GM21528 (cell line): ENCODE data around the gene RHOT1.
"Not testable (repeated sequence)": the region's sequence is repeated elsewhere in the genome, so short reads cannot be mapped to it uniquely, and the experiment has no call there.

Experiments used
- ATAC-seq: cut with Tn5 transposase; IDR thresholded peaks from one replicate; pipeline ENCODE4 v1.9.1; 2021; ENCODE audit warnings: mild to moderate bottlenecking, moderate library complexity; ENCODE audit not compliant: unreplicated experiment, low FRiP score

RHOT1 gene

DNA sequence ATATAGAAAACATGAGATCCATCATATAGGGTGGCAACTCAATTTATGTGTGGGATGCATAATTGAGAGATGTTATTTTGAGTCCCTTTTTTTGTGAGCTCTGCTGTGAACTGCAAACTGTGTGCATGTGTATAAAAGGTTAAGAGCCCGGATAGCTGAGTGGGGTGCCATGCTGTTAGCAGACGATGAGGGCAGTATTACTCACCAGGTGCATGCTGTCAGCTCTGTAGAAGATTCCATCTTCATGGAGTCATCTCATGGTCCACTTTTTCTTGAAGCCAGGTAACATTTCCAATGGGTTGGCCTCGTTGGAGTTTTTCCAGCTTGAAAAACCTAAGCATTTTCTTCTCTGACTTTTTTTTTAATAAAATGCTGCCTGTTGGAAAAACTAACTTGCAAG, 80.3 kb downstream of the RHOT1 start:
- no peak for ATAC-seq

DNA sequence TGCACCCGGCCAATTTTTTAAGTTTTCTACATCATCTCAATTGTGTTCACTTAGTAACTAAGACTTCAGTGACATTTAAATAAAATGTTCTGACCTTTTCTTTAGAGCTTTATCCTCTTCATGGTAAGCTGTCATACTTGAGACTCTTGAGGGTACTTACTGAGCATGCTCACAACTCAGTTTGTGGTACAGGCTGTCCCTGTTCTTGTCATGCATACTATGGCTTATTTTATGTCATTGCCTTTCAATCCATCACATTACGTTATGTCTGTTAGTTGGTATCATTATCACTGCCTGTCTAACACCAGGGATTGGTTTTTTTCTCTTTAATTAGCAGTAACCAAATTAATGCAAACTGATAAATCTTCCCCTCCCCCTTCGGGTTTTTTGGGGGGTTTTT, 81.4 kb downstream of the RHOT1 start:
- ATAC-seq, result no peak

DNA sequence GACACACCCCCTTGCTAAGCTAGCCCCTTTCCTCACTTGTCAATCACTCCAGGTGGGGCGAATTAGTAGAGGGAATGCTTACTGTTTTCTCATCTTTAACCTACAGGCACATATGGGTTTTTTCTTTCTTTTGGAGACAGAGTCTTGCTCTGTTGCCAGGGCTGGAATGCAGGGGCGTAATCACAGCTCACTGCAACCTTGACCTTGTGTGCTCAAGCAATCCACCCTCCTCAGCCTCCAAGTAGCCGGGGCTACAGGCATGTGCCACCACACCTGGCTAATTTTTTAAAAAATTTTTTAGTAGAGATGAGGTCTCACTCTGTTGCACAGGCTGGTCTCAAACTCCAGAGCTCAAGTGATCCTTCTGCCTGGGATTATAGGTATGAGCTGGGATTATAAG, 84.6 kb downstream of the RHOT1 start:
- ATAC-seq, result no peak

DNA sequence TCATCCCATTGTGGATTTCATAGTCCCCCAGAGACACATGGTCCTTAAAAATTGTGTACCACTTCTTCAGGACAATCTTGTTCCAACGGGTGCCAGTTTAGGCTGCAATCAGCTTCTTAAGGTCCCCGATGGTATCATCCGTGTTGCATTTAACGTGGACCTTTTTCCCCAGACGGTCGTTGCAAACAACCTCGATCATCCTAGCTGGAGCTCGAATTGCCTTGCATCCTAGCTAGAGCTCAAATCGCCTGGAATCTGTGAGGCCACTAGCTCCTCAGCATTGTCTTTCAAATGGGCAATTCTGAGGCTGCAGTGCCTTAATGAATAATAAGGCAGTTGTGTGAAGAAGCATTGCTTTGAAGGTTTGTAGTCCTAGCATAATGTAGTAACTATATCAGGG, 85.6 kb downstream of the RHOT1 start:
- no peak for ATAC-seq

DNA sequence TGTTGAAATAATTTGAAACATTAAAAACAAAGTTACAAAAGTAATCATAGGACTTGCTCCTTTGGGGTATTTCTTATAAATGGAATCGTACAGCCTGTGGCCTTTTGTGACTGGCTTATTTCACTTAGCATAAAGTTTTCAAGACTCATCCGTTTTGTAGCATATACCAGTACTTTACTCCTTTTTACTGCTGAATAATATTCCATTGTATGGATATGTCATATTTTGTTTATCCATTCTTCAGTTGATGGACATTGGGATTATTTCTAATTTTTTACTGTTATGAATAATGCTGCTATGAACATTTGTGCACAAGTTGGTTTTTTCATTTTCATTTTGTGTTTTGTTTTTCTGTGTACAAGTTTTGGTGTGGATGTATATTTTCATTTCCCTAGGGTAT, 93.3 kb downstream of the RHOT1 start:
- ATAC-seq, result no peak

DNA sequence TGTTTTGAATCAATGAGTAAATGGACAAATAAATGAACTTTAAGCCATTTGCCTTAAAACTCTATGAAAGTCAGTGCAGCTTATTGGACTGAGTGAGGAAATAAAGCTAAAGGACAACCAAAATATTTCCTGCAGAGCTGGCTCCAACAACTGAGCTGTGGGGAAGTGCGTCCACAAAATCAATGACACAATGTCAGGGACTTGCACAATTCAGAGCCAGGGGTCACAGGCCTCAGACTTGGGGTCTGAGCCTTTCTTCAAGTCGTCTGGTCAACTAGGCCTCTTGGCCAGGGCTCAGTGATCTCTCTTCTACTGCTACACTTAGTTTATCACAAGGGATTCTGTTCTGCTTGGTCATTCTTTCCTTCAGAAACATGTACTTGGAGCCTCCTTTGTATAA, 97.2 kb downstream of the RHOT1 start:
- ATAC-seq, result no peak

DNA sequence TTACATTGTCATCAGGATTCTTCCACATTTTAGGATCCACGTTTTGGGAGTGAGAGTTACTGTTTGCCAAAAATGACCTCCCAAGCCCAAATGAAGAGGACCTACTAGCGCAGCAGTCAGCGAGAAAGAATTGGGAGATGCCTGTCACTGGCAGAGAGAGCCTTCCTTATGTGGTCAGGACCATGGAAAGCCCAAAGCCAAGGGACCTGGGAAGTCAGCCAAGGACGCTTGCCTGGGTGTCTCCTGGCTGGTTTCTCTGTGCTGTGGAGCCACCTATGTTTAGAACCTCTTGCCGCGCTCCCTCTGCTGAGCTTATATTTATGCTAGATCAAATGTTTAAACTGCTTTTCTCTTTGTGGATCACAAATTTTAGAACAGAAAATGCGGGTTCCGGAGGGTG, 98.4 kb downstream of the RHOT1 start:
- no peak for ATAC-seq

DNA sequence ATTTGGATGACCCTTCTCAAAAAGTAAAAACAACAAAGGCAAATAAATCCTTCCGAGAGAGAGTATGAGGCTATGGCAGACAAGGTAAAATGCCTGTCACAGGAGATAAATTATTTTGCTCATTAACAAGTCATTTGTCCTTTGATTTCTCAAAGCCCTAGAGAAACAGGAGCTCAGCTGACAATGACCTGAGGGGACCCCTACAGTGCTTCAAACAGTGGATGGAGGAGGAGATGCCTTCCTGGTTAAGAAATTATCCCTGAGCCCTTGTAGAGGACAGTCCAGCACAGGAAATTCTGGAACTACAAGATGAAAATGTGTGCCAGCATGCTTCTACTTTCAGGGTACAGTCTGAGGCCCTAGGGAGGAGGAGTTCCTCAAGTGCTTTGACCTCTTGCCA, 99.3 kb downstream of the RHOT1 start:
- ATAC-seq, result no peak

DNA sequence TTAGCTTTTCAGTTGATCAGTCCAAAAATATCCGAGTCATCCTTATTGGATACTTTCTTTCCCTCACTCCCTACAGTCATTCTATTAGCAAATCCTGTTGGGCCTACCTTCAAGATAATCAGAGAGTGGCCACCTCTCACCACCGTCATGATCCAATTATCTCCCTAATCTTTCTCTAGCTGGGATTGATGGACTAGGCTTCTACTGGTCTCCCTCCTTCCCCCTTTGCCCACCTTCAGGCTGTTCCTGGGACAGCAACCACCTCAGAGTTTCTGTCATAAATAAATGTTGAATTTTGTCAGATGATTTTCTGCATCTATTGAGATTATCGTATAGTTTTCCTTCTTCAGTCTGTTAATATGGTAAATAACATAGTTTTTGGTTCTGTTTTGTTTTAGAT, 107.2 kb downstream of the RHOT1 start:
- ATAC-seq, result no peak

DNA sequence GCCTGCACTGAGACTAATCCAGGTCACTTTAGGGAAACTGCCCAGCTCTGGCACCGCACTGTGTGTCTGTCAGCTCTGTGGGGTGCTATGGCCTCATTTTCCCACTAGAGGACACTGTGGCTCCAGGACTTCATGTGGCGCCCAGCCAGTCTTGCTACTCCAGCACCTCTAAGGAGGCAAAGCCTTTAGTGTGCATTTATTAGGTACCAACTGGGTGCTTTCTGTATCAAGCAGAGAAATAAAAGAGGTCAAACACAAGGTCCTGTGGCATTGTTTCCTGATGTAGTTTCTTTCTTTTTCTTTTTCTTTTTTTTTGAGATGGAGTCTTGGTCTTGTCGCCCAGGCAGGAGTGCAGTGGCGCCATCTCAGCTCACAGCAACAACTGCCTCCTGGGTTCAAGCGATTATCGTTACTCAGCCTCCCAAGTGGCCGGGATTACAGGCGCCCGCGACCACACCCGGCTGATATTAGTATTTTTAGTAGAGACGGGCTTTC, 110.9 kb downstream of the RHOT1 start:
- ATAC-seq, result peak; percentile 58

DNA sequence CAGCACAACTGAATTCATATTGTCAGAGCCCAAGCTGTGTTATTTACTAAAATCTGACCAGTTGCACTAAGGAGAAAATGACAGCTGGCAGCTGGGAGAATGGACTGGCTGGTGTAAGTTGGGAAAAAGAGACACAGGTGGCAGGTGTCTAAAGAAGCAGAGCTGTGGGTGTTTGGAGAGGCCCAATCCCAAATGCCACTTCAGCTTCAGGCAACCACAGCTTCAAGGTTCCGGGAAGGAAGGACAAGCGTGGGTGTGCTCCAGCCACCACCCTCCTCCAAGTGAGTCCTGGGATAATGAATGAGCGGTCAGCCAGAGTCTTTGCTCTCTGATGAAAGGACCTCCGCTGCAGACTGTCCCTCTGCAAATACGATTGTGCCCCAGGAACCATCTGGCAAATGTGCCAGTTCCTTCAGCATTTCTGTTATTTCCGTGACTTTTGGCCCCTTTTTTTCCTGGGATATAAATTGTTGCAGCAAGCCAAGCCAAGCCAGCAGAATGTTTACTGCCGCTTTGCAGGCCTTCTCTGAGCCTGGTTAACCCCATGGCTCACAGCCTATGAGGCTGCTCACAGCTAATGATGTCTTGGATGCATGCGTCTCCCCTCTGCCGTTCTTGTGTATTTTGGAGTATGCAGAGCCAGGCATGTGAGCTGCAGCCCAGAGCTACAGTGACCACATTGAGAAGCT, 113.9 kb downstream of the RHOT1 start:
- ATAC-seq, result no peak

DNA sequence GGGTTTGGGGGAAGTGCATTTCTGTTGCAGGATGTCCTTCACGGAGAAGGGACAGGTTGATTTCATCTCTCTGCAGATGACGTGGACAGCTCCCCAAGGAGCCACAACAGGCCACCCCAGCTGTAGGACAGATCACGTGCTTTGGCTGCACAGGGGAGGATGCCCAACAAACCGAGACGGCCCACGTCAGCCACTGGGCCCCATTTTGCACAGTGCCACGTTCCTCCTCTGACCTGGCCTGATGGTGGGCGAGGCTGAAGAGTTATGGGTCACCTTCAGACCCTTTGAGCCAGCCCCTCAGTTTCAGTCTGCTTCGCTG, 114.4 kb downstream of the RHOT1 start:
- ATAC-seq, result no peak

DNA sequence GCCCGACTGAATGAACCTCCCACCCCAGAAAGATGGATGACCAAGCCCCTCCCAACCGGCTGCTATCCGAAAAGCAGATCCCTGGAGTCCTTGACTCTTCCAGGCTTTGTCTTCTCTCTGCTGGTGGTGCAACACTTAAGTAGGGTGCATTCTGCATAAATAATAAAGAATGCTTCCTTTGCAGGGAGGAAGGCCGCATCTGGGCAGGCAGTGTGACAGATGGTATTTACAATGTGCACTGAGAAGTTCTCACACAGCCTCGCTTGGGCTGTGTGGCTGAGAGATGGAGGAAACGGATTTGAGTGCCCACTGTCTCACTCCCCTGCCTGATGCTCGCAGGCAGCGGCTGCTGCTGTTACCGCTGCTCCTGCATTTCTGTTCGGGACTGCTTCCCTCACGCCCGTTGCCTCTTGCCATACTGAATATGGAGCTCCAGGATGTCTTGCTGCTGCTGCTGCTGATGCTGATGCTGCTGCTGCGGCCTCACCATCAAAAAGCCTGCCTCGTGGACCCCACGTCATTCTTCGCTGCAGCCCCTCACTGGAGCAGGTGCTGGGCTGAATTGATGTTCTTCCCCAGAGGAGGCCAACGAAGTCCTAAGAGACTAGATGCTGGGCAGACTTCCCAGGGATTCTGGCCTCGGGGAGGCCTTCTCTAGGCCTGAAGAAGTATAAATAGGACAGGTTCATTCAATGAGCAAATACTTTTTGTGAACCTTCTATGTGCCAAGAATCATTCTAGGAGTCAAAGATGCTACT, 116.3 kb downstream of the RHOT1 start:
- no peak for ATAC-seq

DNA sequence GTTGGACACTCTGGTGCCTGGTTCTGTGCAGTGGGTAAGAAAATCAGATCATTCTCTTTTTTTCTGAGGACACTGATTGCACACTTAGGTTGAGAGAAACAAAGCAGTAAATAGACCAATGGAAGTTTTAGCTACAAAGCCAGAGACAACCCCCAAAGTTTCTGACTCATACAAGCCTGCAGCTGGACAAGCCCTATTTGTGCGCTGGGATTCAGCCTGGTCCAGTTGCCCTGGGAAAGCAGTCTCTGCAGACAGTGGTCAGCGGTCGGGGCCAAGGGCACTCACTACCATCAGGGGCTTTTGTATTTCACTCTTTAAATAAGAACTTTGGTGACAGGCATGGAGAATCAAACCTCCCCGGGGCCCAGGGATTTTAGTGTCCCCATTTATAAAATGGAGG, 117.3 kb downstream of the RHOT1 start:
- ATAC-seq, result no peak

DNA sequence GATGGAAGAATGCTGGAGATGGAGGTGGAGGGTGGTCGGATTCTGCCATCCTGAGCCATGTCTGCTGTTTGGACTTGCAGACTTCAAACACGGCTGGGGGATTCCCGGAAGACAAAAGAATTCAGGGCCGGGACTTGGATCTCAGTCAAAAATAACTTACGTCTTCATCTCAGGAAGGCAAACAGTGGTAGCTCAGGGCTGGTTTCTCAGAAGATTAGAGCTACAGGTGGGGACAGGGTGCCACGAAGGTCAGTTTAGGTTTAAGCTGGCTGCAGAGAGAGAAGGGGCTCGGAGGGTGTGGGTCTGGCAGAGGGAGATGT, 119.1 kb downstream of the RHOT1 start:
- ATAC-seq, result no peak

DNA sequence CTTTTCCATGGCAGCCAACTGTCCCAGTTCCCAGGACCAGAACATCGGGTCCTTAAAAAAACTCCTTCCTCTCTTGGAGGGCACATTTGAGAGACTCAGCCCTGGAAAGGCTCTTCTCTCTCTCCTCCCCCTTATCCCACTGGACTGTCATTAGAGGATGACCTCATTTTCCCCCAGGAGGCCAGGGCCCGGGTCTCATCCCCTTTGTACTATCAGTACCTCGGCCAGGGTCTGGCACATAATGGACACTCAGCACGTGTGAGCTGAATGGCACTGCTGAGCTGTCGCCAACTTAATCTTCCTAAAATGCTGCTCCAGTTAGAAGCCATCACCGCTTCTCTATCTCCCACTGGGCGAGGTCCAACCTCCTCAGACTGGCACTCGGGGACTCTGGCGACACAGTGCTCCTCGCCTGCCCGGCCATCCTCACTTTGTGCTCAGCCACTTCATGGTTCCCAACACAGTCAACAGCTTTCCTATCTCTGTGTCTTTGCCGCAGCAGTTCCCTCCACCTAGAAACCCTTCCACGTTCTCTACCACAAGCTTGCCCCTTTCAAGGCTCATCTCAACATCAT, 119.7 kb downstream of the RHOT1 start:
- no peak for ATAC-seq

DNA sequence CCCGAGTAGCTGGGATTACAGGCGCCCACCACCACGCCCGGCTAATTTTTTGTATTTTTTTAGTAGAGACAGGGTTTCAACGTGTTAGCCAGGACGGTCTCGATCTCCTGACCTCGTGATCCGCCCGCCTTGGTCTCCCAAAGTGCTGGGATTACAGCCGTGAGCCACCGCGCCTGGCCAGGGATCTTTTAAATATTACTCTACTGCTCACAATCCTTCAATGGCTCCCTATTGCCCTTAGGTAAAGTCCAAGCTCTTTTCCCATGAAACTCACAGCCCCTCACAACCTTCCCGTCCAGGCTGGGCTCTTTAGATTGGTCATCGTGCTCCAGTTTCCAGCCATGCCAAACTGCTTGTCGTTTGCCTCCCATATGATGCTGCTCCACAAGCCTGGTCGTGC, 121.2 kb downstream of the RHOT1 start:
- ATAC-seq, result not testable (repeated sequence)

DNA sequence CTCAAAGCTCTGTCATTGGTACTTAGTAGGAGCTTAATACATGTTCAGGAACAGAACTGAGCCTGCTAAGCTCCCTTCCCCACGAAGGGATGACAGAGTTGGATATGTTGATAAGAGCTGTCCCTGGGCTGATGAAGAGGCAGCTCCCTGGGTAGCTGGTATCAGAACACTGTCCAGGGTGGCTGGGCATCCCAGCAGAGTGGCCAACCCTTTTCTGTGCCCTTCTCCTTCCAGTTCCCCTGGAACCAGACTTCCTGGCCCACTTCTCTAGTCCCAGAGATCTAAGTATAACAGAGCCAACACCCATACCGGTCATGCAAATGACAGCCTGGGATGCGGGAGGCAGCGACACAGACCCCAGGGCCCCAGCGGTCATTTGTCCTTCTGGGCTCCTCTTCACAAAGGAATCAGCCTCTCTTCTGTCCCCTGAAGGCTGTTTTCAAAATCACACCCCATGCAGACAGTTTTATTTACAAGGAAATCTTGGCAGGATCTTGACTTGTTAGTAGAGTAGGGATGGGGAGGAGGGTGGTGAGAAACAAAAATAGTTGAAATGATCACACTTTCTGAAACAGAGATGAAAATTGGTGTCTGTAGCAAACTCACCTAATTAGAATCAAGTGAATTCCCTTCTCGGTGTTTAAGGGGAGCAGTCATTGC, 122.0 kb downstream of the RHOT1 start:
- ATAC-seq, result no peak

DNA sequence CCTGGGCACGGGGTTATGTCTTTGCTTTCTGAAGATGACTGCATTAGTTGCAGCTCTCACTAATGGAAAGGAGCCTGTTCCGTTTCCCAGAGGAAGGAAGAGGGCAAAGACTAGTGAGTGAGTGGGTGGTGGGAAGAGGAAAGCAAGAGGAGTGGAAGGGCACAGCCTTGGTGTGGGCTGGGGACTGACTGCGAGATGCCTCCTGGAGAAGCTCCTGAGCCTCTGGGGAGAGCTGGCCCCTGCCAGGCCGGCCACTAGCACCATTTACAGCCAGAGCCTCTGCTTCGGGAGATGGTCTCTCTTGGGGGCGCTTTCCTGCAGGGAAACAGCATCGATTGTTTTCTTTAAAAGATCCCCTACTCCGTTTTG, 122.5 kb downstream of the RHOT1 start:
- no peak for ATAC-seq

DNA sequence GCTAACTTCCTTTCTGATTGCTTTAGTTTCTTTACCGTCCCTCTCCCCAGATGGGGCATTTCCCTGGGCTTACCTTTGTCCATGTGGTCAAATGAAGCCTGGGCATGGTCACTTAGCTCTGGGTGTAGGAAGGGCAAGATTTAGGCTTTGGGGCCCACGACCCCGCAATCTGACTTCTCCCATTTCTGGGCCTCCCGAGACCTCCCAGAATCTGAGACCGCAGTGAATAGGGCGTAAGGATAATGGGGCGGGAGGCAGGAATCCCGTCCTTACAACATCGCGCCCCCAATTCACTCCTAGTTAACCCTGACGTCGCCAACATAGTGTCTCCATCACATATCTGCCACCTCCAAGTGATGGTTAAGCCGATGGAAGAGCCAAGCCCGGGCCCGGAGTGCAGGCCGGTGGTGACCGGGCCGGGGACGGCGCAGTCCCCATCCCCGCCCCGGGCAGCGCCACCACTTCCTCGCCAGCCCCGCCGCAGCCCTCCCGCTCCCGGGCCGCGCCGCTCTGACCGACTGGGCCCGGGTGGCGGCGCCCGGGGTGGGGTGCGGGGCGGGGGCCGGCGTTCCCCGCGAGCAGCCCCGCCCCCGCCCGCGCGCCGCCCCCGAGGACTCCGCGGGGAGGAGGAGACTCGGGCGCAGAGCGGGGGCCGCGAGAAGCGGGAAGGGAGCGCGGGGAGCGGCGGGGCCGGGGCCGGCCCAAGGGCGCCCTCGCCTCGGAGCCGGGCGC, 123.1 kb downstream of the RHOT1 start, which contains the start of gene RHBDL3:
Gene RHBDL3 (plus strand): TSS at position 641 of the 732 bp plus-strand sequence. CDS start 358 bp downstream, outside the sequence.
- no peak for ATAC-seq

DNA sequence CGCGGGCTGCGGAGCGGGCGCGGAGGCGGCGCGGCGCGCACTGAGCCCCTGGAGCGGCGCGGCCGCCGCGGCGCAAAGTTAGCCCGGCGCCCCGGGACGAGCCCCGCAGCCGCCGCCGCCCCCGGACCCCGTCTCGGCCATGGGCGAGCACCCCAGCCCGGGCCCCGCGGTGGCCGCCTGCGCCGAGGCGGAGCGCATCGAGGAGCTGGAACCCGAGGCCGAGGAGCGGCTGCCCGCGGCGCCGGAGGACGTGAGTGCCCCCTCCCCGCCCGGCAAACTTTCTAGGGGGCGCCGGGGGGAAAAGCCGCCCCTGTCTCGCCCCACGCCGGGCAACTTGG, 123.7 kb downstream of the RHOT1 start:
- ATAC-seq, result no peak
